Measurements from ENCODE around the gene PAQR6. TPM values are rescaled to one million over a fixed set of nuclear protein-coding genes. Genes with fewer than 3 reads are reported as not detected.

PAQR6 gene, protein sequence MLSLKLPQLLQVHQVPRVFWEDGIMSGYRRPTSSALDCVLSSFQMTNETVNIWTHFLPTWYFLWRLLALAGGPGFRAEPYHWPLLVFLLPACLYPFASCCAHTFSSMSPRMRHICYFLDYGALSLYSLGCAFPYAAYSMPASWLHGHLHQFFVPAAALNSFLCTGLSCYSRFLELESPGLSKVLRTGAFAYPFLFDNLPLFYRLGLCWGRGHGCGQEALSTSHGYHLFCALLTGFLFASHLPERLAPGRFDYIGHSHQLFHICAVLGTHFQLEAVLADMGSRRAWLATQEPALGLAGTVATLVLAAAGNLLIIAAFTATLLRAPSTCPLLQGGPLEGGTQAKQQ
- total RNA-seq (2014; rRNA removed; shearing (Covaris generic)) = 1.2 and 1.7 TPM in 2 replicates

GRCh38 chr1:156247460-156248322 lies at the start of gene PAQR6:
PAQR6 (minus strand) TSS chr1:156248056; CDS start chr1:156246731, 1,325 bp downstream.
- Histone ChIP-seq H3K36me3 (peaks cover 22% of the 10 kb centered on the region), H3K4me3 (no peak within 1 kb of the TSS), H3K4me1 (no peaks in the 10 kb centered on the region), H3K9me3 (replicated peaks) (no peaks in the 10 kb centered on the region), H3K27me3 (no peaks in the 10 kb centered on the region), H3K27ac (no peak within 1 kb of the TSS)
- DNase-seq = no peak

GRCh38 chr1:156295391-156295947 lies 47.6 kb upstream of the PAQR6 start, which contains the start of gene GLMP:
GLMP (minus strand) TSS chr1:156295679; CDS start chr1:156295645, 34 bp downstream.
- Histone ChIP-seq H3K27me3 (no peaks in the 10 kb centered on the region), H3K4me1 (no peaks in the 10 kb centered on the region), H3K4me3 (peak within 1 kb of the TSS; percentile 51), H3K36me3 (no peaks in the 10 kb centered on the region), H3K27ac (no peak within 1 kb of the TSS), H3K9me3 (replicated peaks) (no peaks in the 10 kb centered on the region)
- peak in 1 of 2 experiments; percentile 23 for DNase-seq

DNA sequence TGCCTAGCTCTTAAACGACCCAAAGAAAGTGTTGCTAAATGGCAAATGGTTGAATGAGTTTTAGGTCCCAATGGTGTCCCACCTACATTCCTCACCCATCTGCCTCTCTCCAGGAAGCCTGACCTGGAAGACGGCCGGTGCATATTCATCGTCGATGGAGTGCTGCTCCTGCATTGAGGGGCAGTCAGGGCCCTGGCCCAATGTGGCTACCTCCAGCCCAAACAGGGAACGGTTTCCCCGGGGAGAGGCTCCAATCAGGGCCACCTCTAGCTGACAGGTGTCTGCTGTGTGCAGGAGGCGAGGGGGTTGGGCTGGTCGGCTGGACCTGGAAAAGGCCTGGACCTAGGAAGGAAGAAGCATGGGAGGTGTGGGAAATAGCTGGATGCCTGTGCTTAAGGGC lies 46.0 kb upstream of the PAQR6 start:
- Histone ChIP-seq H3K4me3 (no peak overlapping the region), H3K9me3 (replicated peaks) (no peaks in the 10 kb centered on the region), H3K27me3 (no peaks in the 10 kb centered on the region), H3K27ac (no peak overlapping the region), H3K36me3 (no peaks in the 10 kb centered on the region), H3K4me1 (no peaks in the 10 kb centered on the region)
- DNase-seq = no peak

DNA sequence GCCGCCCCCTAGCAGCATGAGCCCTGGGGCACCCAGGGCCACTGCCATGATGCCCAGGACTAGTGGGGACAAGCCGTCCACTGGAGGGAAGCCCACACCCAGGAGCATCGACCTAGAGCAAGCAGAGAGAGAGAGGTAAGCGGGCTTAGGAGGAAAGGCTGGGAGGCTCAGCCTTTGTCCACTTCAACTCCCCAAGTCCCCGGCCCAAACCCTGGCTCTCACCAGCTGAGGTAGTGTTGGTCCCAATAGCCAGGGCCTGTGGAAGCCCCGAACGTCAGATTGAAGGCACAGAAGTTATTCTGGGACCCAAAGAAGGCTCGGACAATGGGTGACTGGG lies 45.2 kb upstream of the PAQR6 start:
- Histone ChIP-seq H3K9me3 (replicated peaks) (no peaks in the 10 kb centered on the region), H3K4me1 (no peaks in the 10 kb centered on the region), H3K27ac (no peak overlapping the region), H3K27me3 (no peaks in the 10 kb centered on the region), H3K36me3 (no peaks in the 10 kb centered on the region), H3K4me3 (no peak overlapping the region)
- DNase-seq = no peak

DNA sequence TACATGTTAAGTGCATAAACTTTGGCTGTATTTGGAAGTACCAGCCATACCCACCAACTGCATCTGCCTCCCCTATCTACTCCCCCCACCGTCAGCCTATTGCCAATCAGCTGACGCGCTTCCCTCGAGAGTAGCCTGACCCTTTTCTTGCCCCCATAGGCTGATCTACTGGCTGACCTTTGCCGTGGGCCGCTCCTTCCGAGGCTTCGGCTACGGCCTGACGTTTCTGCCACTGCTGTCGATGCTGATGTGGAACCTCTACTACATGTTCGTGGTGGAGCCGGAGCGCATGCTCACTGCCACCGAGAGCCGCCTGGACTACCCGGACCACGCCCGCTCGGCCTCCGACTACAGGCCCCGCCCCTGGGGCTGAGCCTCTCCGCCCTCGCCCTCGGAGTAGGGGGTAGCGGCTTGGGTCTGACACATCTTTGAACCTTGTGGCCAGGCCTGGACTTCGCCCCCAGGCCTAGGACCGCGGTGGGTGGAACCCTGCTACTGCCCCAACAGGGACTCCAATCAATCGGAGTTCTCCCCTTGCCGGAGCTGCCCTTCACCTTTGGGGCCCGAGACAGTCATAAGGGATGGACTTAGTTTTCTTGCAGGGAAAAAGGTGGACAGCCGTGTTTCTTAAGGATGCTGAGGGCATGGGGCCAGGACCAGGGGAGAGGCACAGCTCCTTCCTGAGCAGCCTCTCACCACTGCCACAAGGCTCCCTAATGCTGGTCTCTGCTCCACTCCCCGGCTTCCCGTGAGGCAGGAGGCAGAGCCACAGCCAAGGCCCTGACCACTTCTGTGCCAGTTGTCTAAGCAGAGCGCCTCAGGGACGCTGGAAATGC lies 43.6 kb upstream of the PAQR6 start:
- H3K27me3 ChIP-seq = no peaks in the 10 kb centered on the region
- H3K36me3 ChIP-seq = no peaks in the 10 kb centered on the region
- no peak overlapping the region for H3K27ac ChIP-seq
- no peaks in the 10 kb centered on the region for H3K9me3 ChIP-seq (replicated peaks)
- no peak for DNase-seq
- no peak overlapping the region for H3K4me3 ChIP-seq
- no peaks in the 10 kb centered on the region for H3K4me1 ChIP-seq

DNA sequence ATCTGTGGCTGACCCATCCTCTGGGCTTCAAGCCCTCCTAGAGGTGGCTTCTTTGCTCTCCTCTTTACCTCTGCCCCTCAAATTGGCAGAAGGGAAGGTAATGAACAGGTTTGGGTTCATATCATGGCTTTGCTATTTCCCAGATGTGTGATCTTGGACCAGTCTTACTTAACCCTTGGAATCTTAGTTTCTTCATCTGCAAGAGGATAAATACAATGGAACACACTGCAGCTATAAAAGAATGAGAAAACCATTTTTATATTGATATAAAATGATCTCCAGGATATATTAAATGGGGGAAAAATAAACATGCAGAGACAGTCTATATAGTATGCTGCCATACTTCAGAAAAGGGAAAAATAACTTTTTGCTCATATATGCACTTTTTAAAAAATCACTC lies 42.0 kb upstream of the PAQR6 start:
- Histone ChIP-seq H3K27ac (no peak overlapping the region), H3K36me3 (no peaks in the 10 kb centered on the region), H3K9me3 (replicated peaks) (no peaks in the 10 kb centered on the region), H3K4me1 (no peaks in the 10 kb centered on the region), H3K27me3 (no peaks in the 10 kb centered on the region), H3K4me3 (no peak overlapping the region)
- DNase-seq = no peak

DNA sequence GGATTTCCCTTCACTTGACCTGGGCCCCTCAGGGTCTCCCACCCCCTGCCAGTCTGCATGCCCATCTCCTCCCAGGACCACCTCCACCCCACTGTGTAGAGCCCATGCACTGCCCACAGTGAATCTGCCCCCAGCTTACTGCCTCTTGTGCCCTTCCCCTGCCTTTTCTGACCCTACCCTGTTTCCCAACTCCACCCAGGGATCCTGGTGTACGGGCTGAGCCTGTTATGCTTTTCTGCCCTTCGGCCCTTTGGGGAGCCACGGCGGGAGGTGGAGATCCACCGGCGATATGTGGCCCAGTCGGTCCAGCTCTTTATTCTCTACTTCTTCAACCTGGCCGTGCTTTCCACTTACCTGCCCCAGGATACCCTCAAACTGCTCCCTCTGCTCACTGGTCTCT lies 38.2 kb upstream of the PAQR6 start:
- Histone ChIP-seq H3K27me3 (no peaks in the 10 kb centered on the region), H3K4me3 (no peak overlapping the region), H3K4me1 (peaks cover 7% of the 10 kb centered on the region), H3K36me3 (no peaks in the 10 kb centered on the region), H3K9me3 (replicated peaks) (no peaks in the 10 kb centered on the region), H3K27ac (no peak overlapping the region)
- DNase-seq = no peak

DNA sequence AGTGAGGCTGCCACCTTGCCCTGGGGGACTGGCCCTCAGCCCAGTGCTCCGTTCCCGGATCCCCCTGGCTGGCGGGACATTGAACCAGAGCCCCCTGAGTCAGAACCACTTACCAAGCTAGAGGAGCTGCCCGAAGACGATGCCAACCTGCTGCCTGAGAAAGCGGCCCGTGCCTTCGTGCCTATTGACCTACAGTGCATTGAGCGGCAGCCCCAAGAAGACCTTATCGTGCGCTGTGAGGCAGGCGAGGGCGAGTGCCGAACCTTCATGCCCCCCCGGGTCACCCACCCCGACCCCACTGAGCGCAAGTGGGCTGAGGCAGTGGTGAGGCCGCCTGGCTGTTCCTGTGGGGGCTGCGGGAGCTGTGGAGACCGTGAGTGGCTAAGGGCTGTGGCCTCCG lies 37.6 kb upstream of the PAQR6 start:
- no peaks in the 10 kb centered on the region for H3K36me3 ChIP-seq
- H3K27me3 ChIP-seq = no peaks in the 10 kb centered on the region
- peaks cover 9% of the 10 kb centered on the region for H3K4me1 ChIP-seq
- H3K9me3 ChIP-seq (replicated peaks) = no peaks in the 10 kb centered on the region
- DNase-seq = no peak
- no peak overlapping the region for H3K27ac ChIP-seq
- H3K4me3 ChIP-seq = no peak overlapping the region

DNA sequence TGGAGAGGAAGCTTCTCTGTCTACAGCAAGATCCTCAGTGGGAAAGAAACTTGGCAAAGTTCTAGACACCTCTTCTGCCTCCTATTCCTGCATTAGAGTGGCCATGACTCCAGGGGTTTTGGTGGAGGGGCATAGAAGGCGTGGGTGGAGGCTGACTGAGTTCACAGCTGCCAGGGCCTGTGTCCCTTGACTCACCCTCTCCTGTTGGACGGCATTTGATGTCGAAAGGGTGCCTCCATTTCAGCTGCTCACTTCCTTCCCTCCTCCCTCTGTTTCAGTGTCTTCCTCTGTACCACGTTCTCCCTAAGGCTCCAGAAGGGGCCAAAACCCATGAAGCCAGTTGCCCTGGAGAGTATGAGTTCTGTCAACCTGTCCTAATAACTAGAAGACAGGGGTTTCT lies 36.9 kb upstream of the PAQR6 start:
- H3K9me3 ChIP-seq (replicated peaks) = no peaks in the 10 kb centered on the region
- no peaks in the 10 kb centered on the region for H3K27me3 ChIP-seq
- peaks cover 9% of the 10 kb centered on the region for H3K4me1 ChIP-seq
- no peak overlapping the region for H3K4me3 ChIP-seq
- DNase-seq = no peak
- no peaks in the 10 kb centered on the region for H3K36me3 ChIP-seq
- no peak overlapping the region for H3K27ac ChIP-seq

GRCh38 chr1:156284112-156284511 lies 36.3 kb upstream of the PAQR6 start, which contains the start of gene TMEM79:
TMEM79 (plus strand) TSS chr1:156284325; CDS start chr1:156285227, 902 bp downstream.
- Histone ChIP-seq H3K27ac (peak within 1 kb of the TSS; percentile 87; the same call in 1 of the 2 replicates), H3K36me3 (0 out of 2 replicates have a peak, but pooled peaks cover 2% of the 10 kb centered on the region), H3K4me1 (peaks cover 9% of the 10 kb centered on the region), H3K27me3 (no peaks in the 10 kb centered on the region), H3K4me3 (peak within 1 kb of the TSS; percentile 91), H3K9me3 (replicated peaks) (no peaks in the 10 kb centered on the region)
- DNase-seq = no peak

- no peak for DNase-seq
- Histone ChIP-seq H3K4me1 (peaks cover 9% of the 10 kb centered on the region), H3K36me3 (peaks cover 4% of the 10 kb centered on the region), H3K4me3 (peak overlapping the region; percentile 91), H3K27me3 (no peaks in the 10 kb centered on the region), H3K9me3 (replicated peaks) (no peaks in the 10 kb centered on the region), H3K27ac (peak overlapping the region; percentile 87; the same call in 1 of the 2 replicates)
Observed at GRCh38 chr1:156283521-156283920, 35.7 kb upstream of the PAQR6 start.

DNA sequence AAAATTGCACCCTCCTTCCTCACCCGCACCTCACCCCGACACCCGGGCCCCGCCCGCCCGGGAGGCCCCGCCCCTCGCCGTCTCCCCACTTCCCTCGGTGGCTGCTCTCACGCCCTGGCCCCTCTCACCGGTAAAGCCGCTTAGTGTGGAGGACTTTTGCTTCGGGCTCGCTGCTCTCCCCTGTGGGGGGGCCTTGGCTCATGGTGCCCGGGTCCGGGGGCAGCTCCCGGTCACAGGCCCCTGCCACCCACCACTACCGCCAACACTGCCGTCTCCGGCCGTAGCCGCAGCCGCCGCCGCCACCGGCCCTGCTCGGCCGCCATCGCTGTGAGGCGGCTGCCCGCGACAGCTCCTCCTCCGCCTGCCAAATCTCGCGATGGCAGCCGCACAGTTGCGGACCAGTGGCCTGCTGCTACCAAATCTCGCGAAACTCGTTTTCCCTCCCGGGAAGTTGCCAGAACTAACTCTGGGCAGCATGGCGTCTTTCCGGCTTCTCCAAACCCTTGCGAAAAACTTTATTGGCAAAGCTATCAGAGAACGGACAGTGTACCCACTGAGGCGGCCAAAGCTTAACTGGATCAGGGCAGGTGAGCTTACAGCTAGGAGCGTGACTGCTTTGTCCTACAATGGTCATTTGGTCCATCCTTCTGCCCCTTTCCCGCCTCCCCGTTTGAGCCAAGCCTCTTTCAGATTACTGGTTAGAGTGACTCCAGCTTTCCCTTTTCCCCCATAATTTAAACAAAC lies 34.8 kb upstream of the PAQR6 start, which contains the start of gene SMG5:
Gene SMG5, minus strand, starts transcription at position 347 of the 744 bp plus-strand sequence. Its CDS starts 145 bp downstream, at position 202.
- Histone ChIP-seq H3K4me1 (peaks cover 9% of the 10 kb centered on the region), H3K4me3 (peak within 1 kb of the TSS; percentile 91), H3K27ac (peak within 1 kb of the TSS; percentile 87), H3K9me3 (replicated peaks) (no peaks in the 10 kb centered on the region), H3K27me3 (no peaks in the 10 kb centered on the region), H3K36me3 (peaks cover 13% of the 10 kb centered on the region)
- DNase-seq = peak; percentile 97 to 98

DNA sequence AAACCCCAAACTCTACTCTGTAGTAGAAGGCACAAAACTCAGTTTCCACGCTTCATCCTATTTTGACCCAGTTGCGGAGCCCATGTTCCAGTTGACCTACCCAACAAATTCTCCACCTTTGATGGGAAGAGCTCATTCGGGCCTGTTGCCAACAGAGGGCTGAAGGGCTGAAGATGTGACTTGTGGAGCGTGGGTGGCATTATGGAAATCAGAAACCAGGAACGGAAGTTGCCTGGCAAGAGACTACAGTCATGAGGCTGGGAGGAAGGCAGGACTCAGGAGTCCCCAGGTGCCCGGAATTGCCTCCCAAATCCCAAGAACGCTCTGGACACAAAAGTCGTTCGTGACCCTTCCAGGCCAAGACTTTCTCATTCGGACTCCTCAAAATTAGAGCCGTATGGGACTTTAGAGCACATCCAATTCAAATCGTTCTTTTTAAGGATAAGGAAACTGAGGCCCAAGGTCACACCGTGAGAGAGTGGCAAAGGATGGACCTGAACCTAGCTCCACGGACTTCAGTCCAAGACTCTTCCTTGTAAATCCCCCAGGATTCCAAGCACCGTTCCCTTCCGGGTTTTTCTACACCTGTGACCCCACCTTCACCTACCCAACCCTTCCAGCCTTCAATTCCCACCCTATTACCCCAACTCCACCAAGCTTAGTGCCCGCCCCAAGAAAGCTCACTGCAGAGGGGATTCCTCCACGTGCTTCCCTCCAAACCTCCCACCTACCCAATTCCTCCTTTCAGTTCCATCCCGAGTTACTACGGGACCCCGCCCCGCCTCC lies 34.0 kb upstream of the PAQR6 start:
- Histone ChIP-seq H3K27me3 (no peaks in the 10 kb centered on the region), H3K36me3 (peaks cover 16% of the 10 kb centered on the region), H3K27ac (peak overlapping the region; percentile 87), H3K4me3 (peak overlapping the region; percentile 91), H3K9me3 (replicated peaks) (no peaks in the 10 kb centered on the region), H3K4me1 (peaks cover 9% of the 10 kb centered on the region)
- DNase-seq = peak in 1 of 2 experiments; percentile 30
